DND-41 (cell line): ENCODE data around the gene TSPO.
"Not testable (repeated sequence)": the region's sequence is repeated elsewhere in the genome, so short reads cannot be mapped to it uniquely, and the experiment has no call there.

Experiments
- ATAC-seq: fragments of 200-7000 bp; cut with Tn5 transposase; 3 replicates; pipeline ENCODE4 v1.9.1; 2021; ENCODE audit warnings: low read depth; ENCODE audit not compliant: insufficient read depth
- DNase-seq: peaks from one replicate; pipeline ENCODE4 v3.0.0-alpha.2; 2020
- H2AFZ ChIP-seq: 2 replicates; pipeline ENCODE4 v1.6.0; 2012; ENCODE audit warnings: low read depth, low read length
- H3K27ac ChIP-seq: 2 replicates; pipeline ENCODE4 v1.5.1; 2012; ENCODE audit warnings: low read length, inconsistent platforms
- H3K27me3 ChIP-seq: fragments of 200-600 bp; sonication (generic); 2 replicates; pipeline ENCODE4 v1.6.0; 2012; ENCODE audit warnings: low read length, mild to moderate bottlenecking, inconsistent platforms; ENCODE audit not compliant: insufficient read depth, poor library complexity
- H3K36me3 ChIP-seq: 2 replicates; pipeline ENCODE4 v1.5.1; 2012; ENCODE audit warnings: low read length, inconsistent platforms; ENCODE audit not compliant: insufficient read depth
- H3K4me1 ChIP-seq: 2 replicates; pipeline ENCODE4 v1.5.1; 2012; ENCODE audit warnings: mild to moderate bottlenecking, low read length; ENCODE audit not compliant: insufficient read depth
- H3K4me2 ChIP-seq: 2 replicates; pipeline ENCODE4 v1.6.0; 2012; ENCODE audit warnings: mild to moderate bottlenecking, moderate library complexity, low read length, inconsistent platforms; ENCODE audit not compliant: insufficient read depth
- H3K4me3 ChIP-seq, 2 experiments: fragments of 200-600 bp in 1 of 2; shearing (Covaris generic) in 1 of 2; 2 replicates each; pipeline ENCODE4 v1.5.1; 2012 to 2016; ENCODE audit warnings: inconsistent platforms in 2 of 2, low read length in 2 of 2, mild to moderate bottlenecking in 2 of 2, low read depth in 1 of 2, moderate library complexity in 1 of 2
- H3K79me2 ChIP-seq: 2 replicates; pipeline ENCODE4 v1.6.0; 2012; ENCODE audit warnings: low read length, inconsistent platforms; ENCODE audit not compliant: insufficient read depth
- H3K9ac ChIP-seq: 2 replicates; pipeline ENCODE4 v1.6.0; 2012; ENCODE audit warnings: low read depth, mild to moderate bottlenecking, inconsistent platforms, low read length, moderate library complexity
- H3K9me3 ChIP-seq: 2 replicates; pipeline ENCODE4 v1.5.1; 2012; ENCODE audit warnings: low read length, moderate library complexity, mild to moderate bottlenecking, inconsistent platforms; ENCODE audit not compliant: insufficient read depth, severe bottlenecking
- H4K20me1 ChIP-seq: 2 replicates; pipeline ENCODE4 v1.6.0; 2012; ENCODE audit warnings: low read length; ENCODE audit not compliant: insufficient read depth
- CTCF ChIP-seq: IDR thresholded peaks from 2 replicates; pipeline ENCODE4 v1.5.1; 2012; ENCODE audit warnings: borderline replicate concordance, low read length, moderate library complexity, mild to moderate bottlenecking; ENCODE audit not compliant: poor library complexity, severe bottlenecking; ENCODE audit errors: extremely low read depth
- EZH2 ChIP-seq: IDR thresholded peaks from 3 replicates; pipeline ENCODE4 v1.6.1; 2012; ENCODE audit warnings: borderline replicate concordance, low read depth, mild to moderate bottlenecking, moderate library complexity, low read length, inconsistent platforms; ENCODE audit not compliant: severe bottlenecking

The TSPO gene

DNA sequence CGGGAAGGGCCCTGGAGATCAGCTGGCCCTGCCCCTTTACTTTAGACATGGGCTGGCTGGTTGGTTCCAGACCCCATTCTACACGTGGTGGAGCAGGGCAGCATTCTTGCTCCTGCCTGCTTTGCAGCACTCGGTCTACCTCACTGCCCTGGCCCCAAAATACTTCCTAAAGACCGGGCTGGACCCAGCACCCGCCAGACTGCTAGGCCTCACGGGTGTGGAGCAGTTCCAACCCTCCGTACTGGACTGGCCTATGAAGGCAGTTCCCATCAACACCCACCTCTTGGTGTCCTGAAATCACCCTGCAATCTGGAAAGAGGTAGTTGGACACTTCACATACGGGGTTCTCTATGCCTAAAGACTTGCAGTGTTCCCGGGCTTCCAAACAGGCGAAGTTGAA, 14.6 kb upstream of the TSPO start:
- Histone ChIP-seq H3K36me3 (peaks cover 83% of the 10 kb centered on the region), H3K4me2 (no peak overlapping the region)
- ATAC-seq = no peak

GRCh38 chr22:43142880-43143562, 8.3 kb upstream of the TSPO start, which contains the start of gene MCAT:
Gene MCAT (minus strand): TSS chr22:43143398. CDS start chr22:43143348, 50 bp downstream.
- ATAC-seq (peak; percentile 96), DNase-seq (peak; percentile 82)
- Histone ChIP-seq H3K36me3 (peaks cover 36% of the 10 kb centered on the region), H4K20me1 (peaks cover 5% of the 10 kb centered on the region; the same call in 1 of the 2 replicates), H3K4me2 (peak within 1 kb of the TSS; percentile 74), H3K27me3 (no peaks in the 10 kb centered on the region), H3K79me2 (peaks cover 16% of the 10 kb centered on the region), H2AFZ (peak within 1 kb of the TSS; percentile 96), H3K27ac (peak within 1 kb of the TSS; percentile 83), H3K9ac (peak within 1 kb of the TSS; percentile 73), H3K4me3 (peak within 1 kb of the TSS; percentile 53 to 75), H3K9me3 (no peaks in the 10 kb centered on the region), H3K4me1 (peaks cover 26% of the 10 kb centered on the region)
- TF ChIP-seq CTCF (no peak), EZH2 (no peak)

More for the DNA sequence above, 14.6 kb upstream of the TSPO start:
- TF ChIP-seq EZH2 (no peak), CTCF (no peak)
- Histone ChIP-seq H4K20me1 (peaks cover 20% of the 10 kb centered on the region), H3K4me1 (peaks cover 12% of the 10 kb centered on the region), H3K27ac (no peak overlapping the region), H3K27me3 (no peaks in the 10 kb centered on the region), H3K9me3 (no peaks in the 10 kb centered on the region), H2AFZ (no peak overlapping the region), H3K4me3 (no peak overlapping the region), H3K79me2 (peaks cover 3% of the 10 kb centered on the region), H3K9ac (no peak overlapping the region)
- no peak for DNase-seq

GRCh38 chr22:43144949-43145348, 6.4 kb upstream of the TSPO start:
- no peak overlapping the region for H3K9ac ChIP-seq
- peaks cover 4% of the 10 kb centered on the region; the same call in 1 of the 2 replicates for H4K20me1 ChIP-seq
- no peak for ATAC-seq
- H3K4me1 ChIP-seq = peaks cover 26% of the 10 kb centered on the region
- H3K4me3 ChIP-seq = no peak overlapping the region
- H3K27ac ChIP-seq = no peak overlapping the region
- H3K4me2 ChIP-seq = no peak overlapping the region
- peaks cover 19% of the 10 kb centered on the region for H3K36me3 ChIP-seq
- no peaks in the 10 kb centered on the region for H3K27me3 ChIP-seq
- H3K9me3 ChIP-seq = no peaks in the 10 kb centered on the region
- H3K79me2 ChIP-seq = peaks cover 16% of the 10 kb centered on the region
- DNase-seq = no peak
- TF ChIP-seq EZH2 (no peak), CTCF (no peak)
- H2AFZ ChIP-seq = peak overlapping the region; percentile 45; the same call in 1 of the 2 replicates

DNA sequence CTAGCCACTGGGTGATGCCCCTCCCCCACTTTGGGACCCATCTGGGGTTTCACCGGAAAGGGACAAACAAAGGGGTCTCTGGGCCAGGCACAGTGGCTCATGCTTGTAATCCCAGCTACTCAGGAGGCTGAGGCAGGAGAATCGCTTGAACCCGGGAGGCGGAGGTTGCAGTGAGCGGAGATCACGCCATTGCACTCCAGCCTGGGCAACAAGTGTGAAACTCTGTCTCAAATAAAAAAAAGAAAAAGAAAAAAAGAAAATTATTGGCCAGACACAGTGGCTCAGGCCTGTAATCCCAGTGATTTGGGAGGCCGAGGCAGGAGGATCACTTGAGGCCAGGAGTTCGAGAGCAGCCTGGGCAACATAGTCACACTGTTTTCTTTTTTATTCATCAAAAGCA, 6.0 kb upstream of the TSPO start:
- not testable (repeated sequence) for H3K27me3 ChIP-seq, ATAC-seq, H3K27ac ChIP-seq, H3K4me2 ChIP-seq, H3K4me3 ChIP-seq, H4K20me1 ChIP-seq, DNase-seq, H3K9me3 ChIP-seq, H3K9ac ChIP-seq
- Histone ChIP-seq H3K36me3 (peaks cover 15% of the 10 kb centered on the region), H3K79me2 (peaks cover 16% of the 10 kb centered on the region), H2AFZ (0 out of 2 replicates have a peak overlapping the region, but pooled peaks have one; percentile 45), H3K4me1 (peaks cover 26% of the 10 kb centered on the region)

DNA sequence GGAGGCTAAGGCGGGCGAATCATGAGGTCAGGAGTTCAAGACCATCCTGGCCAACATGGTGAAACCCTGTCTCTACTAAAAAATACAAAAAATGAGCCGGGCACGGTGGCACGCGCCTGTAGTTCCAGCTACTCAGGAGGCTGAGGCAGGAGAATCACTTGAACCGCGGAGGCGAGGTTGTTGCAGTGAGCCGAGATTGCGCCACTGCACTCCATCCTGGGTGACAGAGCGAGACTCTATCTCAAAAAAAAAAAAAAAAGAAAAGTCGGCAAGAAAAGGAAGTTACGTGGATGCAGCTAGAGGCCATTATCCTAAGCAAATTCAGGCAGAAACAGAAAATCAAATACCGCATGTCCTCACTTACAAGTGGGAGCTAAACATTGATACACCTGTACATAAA, 5.0 kb upstream of the TSPO start:
- ATAC-seq = not testable (repeated sequence)
- H3K79me2 ChIP-seq = peaks cover 16% of the 10 kb centered on the region

More for the DNA sequence above, 5.0 kb upstream of the TSPO start:
- H3K4me3 ChIP-seq, H3K9me3 ChIP-seq, H3K36me3 ChIP-seq, H4K20me1 ChIP-seq, H3K4me2 ChIP-seq, H3K27ac ChIP-seq, H3K27me3 ChIP-seq, H3K9ac ChIP-seq, H2AFZ ChIP-seq, DNase-seq: not testable (repeated sequence)
- peaks cover 25% of the 10 kb centered on the region for H3K4me1 ChIP-seq
